H1 (cell line): Measurements from ENCODE around the gene ACVR1. TPM values are rescaled to one million over a fixed set of nuclear protein-coding genes. Genes with fewer than 3 reads are reported as not detected.
"Not testable (repeated sequence)": the region's sequence is repeated elsewhere in the genome, so short reads cannot be mapped to it uniquely, and the experiment has no call there.

Source experiments
- CTCF ChIA-PET: fragments of 300-600 bp; sonication (Branson Sonifier 250); formaldehyde crosslinking; loops from one replicate; lab custom pipeline; 2021; ENCODE audit not compliant: partially characterized antibody; lab: Charles Lee
- POLR2A ChIA-PET: fragments of 300-600 bp; sonication (Branson Sonifier 250); formaldehyde crosslinking; loops from one replicate; lab custom pipeline; 2021; ENCODE audit warnings: inconsistent platforms; ENCODE audit not compliant: partially characterized antibody; lab: Charles Lee
- DNase-seq, 2 experiments: peaks; one replicate each; pipeline versions ENCODE4 v3.0.0 to v3.0.0-alpha.2; 2010 to 2022; ENCODE audit warnings: low spot score in 2 of 2, low read depth in 1 of 2, mixed read lengths in 1 of 2
- FAIRE-seq: peaks from 2 replicates; lab custom pipeline; 2011; peaks lifted over from hg19 to GRCh38; lab: Jason Lieb, UNC
- H2AFZ ChIP-seq: 2 replicates; pipeline ENCODE4 v1.8.1; 2012; ENCODE audit warnings: low read length, inconsistent platforms
- H2AK5ac ChIP-seq: 2 replicates; pipeline ENCODE4 v1.6.1; 2013; ENCODE audit warnings: low read depth, low read length
- H2BK120ac ChIP-seq: replicated peaks from 2 replicates; pipeline ENCODE3; 2013; ENCODE audit warnings: low read depth, low read length, inconsistent platforms
- H2BK12ac ChIP-seq: 2 replicates; pipeline ENCODE4 v1.6.1; 2013; ENCODE audit warnings: low read depth, low read length
- H2BK15ac ChIP-seq: 2 replicates; pipeline ENCODE4 v1.6.1; 2013; ENCODE audit warnings: low read length
- H2BK20ac ChIP-seq: 2 replicates; pipeline ENCODE4 v1.6.1; 2013; ENCODE audit warnings: low read length
- H2BK5ac ChIP-seq: 2 replicates; pipeline ENCODE4 v1.6.1; 2013; ENCODE audit warnings: low read depth, low read length
- H3K14ac ChIP-seq: 2 replicates; pipeline ENCODE4 v1.6.1; 2013; ENCODE audit warnings: inconsistent platforms; ENCODE audit not compliant: insufficient read length
- H3K18ac ChIP-seq: 2 replicates; pipeline ENCODE4 v1.6.1; 2013; ENCODE audit warnings: low read length; ENCODE audit errors: extremely low read depth
- H3K23ac ChIP-seq: 2 replicates; pipeline ENCODE4 v1.6.1; 2013; ENCODE audit warnings: inconsistent platforms; ENCODE audit not compliant: insufficient read length
- H3K23me2 ChIP-seq: 2 replicates; pipeline ENCODE4 v1.6.1; 2013; ENCODE audit warnings: low read depth, low read length
- H3K27ac ChIP-seq: 2 replicates; pipeline ENCODE4 v1.6.1; 2011; ENCODE audit warnings: low read depth, low read length, inconsistent platforms
- H3K27me3 ChIP-seq, 4 experiments: replicated peaks in 1 of 4; 1 replicate in 1 of 4; 2 replicates in 3 of 4; pipeline versions ENCODE4 v1.6.1 to v1.8.1; 2011 to 2013; ENCODE audit warnings: low read length in 3 of 4, mild to moderate bottlenecking in 3 of 4, inconsistent platforms in 2 of 4, mixed read lengths in 2 of 4, moderate library complexity in 1 of 4; ENCODE audit not compliant: control insufficient read depth in 3 of 4, insufficient read depth in 3 of 4; ENCODE audit errors: extremely low read depth in 1 of 4
- H3K36me3 ChIP-seq, 4 experiments: 2 replicates each; pipeline versions ENCODE4 v1.6.1 to v1.8.1; 2011 to 2013; ENCODE audit warnings: mild to moderate bottlenecking in 4 of 4, low read length in 3 of 4, moderate library complexity in 2 of 4, control low read depth in 1 of 4, inconsistent platforms in 1 of 4; ENCODE audit not compliant: insufficient read depth in 4 of 4, control insufficient read depth in 2 of 4
- H3K4ac ChIP-seq: replicated peaks from 2 replicates; pipeline ENCODE3; 2013; ENCODE audit warnings: low read length, low read depth, mixed read lengths, inconsistent platforms; ENCODE audit not compliant: insufficient read length
- H3K4me1 ChIP-seq, 4 experiments: replicated peaks in 1 of 4; 1 replicate in 1 of 4; 2 replicates in 3 of 4; pipeline versions ENCODE4 v1.6.1 to v1.8.1; 2011 to 2013; ENCODE audit warnings: low read length in 3 of 4, inconsistent platforms in 2 of 4, mixed read lengths in 1 of 4; ENCODE audit not compliant: insufficient read depth in 4 of 4, control insufficient read depth in 3 of 4
- H3K4me2 ChIP-seq, 2 experiments: 2 replicates each; pipeline versions ENCODE4 v1.6.1 to v1.8.1; 2011 to 2013; ENCODE audit warnings: low read depth in 2 of 2, low read length in 2 of 2, control low read depth in 1 of 2, inconsistent platforms in 1 of 2, mild to moderate bottlenecking in 1 of 2; ENCODE audit not compliant: insufficient read depth in 1 of 2
- H3K4me3 ChIP-seq, 4 experiments: fragments of 200-600, 300-600 bp in 1 of 4; sonication (generic), shearing (Covaris generic), sonication (Bioruptor Twin) in 1 of 4; 2 replicates each; pipeline versions ENCODE4 v1.5.1 to v1.8.1; 2011 to 2016; ENCODE audit warnings: low read length in 4 of 4, low read depth in 3 of 4, control low read depth in 2 of 4, inconsistent platforms in 2 of 4, mild to moderate bottlenecking in 2 of 4, mixed read lengths in 1 of 4, moderate library complexity in 1 of 4; ENCODE audit not compliant: insufficient read depth in 2 of 4; ENCODE audit errors: extremely low read depth in 1 of 4
- H3K56ac ChIP-seq: replicated peaks from 2 replicates; pipeline ENCODE3; 2013; ENCODE audit warnings: low read depth, mild to moderate bottlenecking, mixed read lengths, low read length, inconsistent platforms; ENCODE audit not compliant: insufficient read length
- H3K79me1 ChIP-seq: 2 replicates; pipeline ENCODE4 v1.6.1; 2013; ENCODE audit warnings: low read depth, low read length, control low read depth
- H3K79me2 ChIP-seq, 2 experiments: 2 replicates each; pipeline versions ENCODE4 v1.6.1 to v1.8.1; 2012 to 2013; ENCODE audit warnings: low read length in 2 of 2, mild to moderate bottlenecking in 2 of 2, inconsistent platforms in 1 of 2; ENCODE audit not compliant: insufficient read depth in 2 of 2, control insufficient read depth in 1 of 2
- H3K9ac ChIP-seq, 4 experiments: replicated peaks in 1 of 4; 1 replicate in 1 of 4; 2 replicates in 3 of 4; pipeline versions ENCODE4 v1.6.1 to v1.8.1; 2011 to 2013; ENCODE audit warnings: low read depth in 3 of 4, low read length in 3 of 4, control low read depth in 2 of 4, mild to moderate bottlenecking in 2 of 4, moderate library complexity in 2 of 4, inconsistent platforms in 1 of 4; ENCODE audit errors: extremely low read depth in 1 of 4
- H3K9me3 ChIP-seq, 2 experiments: 2 replicates each; pipeline versions ENCODE4 v1.6.1 to v1.8.1; 2012 to 2013; ENCODE audit warnings: mild to moderate bottlenecking in 2 of 2, moderate library complexity in 2 of 2, control low read depth in 1 of 2, inconsistent platforms in 1 of 2, low read depth in 1 of 2, low read length in 1 of 2, mixed read lengths in 1 of 2; ENCODE audit not compliant: insufficient read depth in 2 of 2
- H4K20me1 ChIP-seq, 2 experiments: replicated peaks in 1 of 2; 2 replicates each; pipeline versions ENCODE3 to v1.8.1; 2011 to 2013; ENCODE audit warnings: inconsistent platforms in 2 of 2, low read length in 2 of 2, mild to moderate bottlenecking in 1 of 2; ENCODE audit not compliant: insufficient read depth in 2 of 2, control insufficient read depth in 1 of 2
- H4K5ac ChIP-seq: 2 replicates; pipeline ENCODE4 v1.6.1; 2013; ENCODE audit warnings: low read length, low read depth, mixed read lengths, inconsistent platforms; ENCODE audit not compliant: insufficient read length
- H4K8ac ChIP-seq: 2 replicates; pipeline ENCODE4 v1.8.0; 2013; ENCODE audit warnings: mild to moderate bottlenecking, moderate library complexity, low read length, inconsistent platforms; ENCODE audit not compliant: insufficient read depth; ENCODE audit errors: extremely low read depth
- H4K91ac ChIP-seq: replicated peaks from 2 replicates; pipeline ENCODE3; 2013; ENCODE audit warnings: low read length, mixed read lengths, inconsistent platforms; ENCODE audit not compliant: insufficient read length
- WGBS, 2 experiments: shearing (Covaris generic) in 1 of 2; methylation state at CpG; one replicate each; pipeline versions ENCODE4 v1.1.6 to v1.1.7; 2013 to 2015; ENCODE audit warnings: low lambda C conversion rate in 2 of 2, mixed read lengths in 2 of 2, inconsistent platforms in 1 of 2, low coverage in 1 of 2, missing lambda C conversion rate in 1 of 2; ENCODE audit not compliant: insufficient replicate concordance in 2 of 2, insufficient coverage in 1 of 2, insufficient read length in 1 of 2; ENCODE audit errors: extremely low coverage in 1 of 2, missing lambda C conversion rate in 1 of 2; 5-methylcytosine and 5-hydroxymethylcytosine counted together
- polyA plus RNA-seq, 7 experiments: library from polyadenylated mRNA; depleted of rRNA in 3 of 7; stranded (reverse) in 5 of 7; unstranded in 2 of 7; fragments of >200 nt in 5 of 7; fragments of 200-250 nt in 2 of 7; gene quantifications; 1 replicate in 5 of 7; 2 replicates in 1 of 7; 4 replicates in 1 of 7; pipeline versions ENCODE4 v1.2.1 to v1.2.3, GENCODE V29; 2011 to 2013; ENCODE audit warnings: missing spikeins in 2 of 7, mixed read lengths in 2 of 7
- total RNA-seq: library from RNA; stranded (reverse); fragmentation: NEBNext Ultra II Directional; extraction: Animal tissue kit (Norgen Biotek cat#: 25700); gene quantifications from 2 replicates; pipeline ENCODE4 v1.2.1, GENCODE V29; 2021

The ACVR1 gene
- total and polyA plus RNA-seq, 2 of the 8 experiments (the other 6 are each of a cell fraction or from before 2014, with no cell fraction given) = 8.5 to 17.7 TPM

DNA sequence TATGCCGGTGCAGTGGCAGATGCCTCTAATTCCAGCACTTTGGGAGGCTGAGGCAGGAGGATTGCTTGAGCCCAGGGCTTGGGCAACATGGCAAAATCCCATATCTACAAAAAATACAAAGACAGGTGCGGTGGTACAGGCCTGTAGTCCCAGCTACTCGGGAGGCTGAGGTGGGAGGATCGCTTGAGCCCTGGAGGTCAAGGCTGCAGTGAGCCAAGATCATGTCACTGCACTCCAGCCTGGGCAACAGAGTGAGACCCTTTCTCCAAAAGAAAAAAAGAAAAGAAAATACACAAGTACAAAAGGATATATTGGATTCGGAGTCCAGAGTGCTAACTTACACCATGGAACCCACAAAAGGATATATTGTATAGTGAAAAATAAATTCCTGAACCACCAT, 8.4 kb upstream of the ACVR1 start:
- POLR2A ChIA-PET, H2BK120ac ChIP-seq, H4K20me1 ChIP-seq, H3K23ac ChIP-seq, H2BK12ac ChIP-seq, H3K4ac ChIP-seq, H4K8ac ChIP-seq, H3K9ac ChIP-seq, FAIRE-seq, H2BK20ac ChIP-seq, DNase-seq, H3K9me3 ChIP-seq, H3K79me1 ChIP-seq, H3K56ac ChIP-seq, H2AK5ac ChIP-seq, H3K27ac ChIP-seq, H3K36me3 ChIP-seq, H3K14ac ChIP-seq, H3K18ac ChIP-seq, H2BK15ac ChIP-seq, H3K4me1 ChIP-seq, H4K91ac ChIP-seq, H2BK5ac ChIP-seq, H3K4me3 ChIP-seq, H4K5ac ChIP-seq, H3K79me2 ChIP-seq, H3K23me2 ChIP-seq, H3K27me3 ChIP-seq, H3K4me2 ChIP-seq, H2AFZ ChIP-seq: not testable (repeated sequence)
- 67% methylated on average over 3 of the region's 5 CpGs; no CpG with 5 or more reads in 1 of the 2 experiments for WGBS, 2 experiments
- CTCF ChIA-PET = interaction anchor here (1.2 to 1.9 kb wide), 2 partner anchors 17 to 19 kb away, joined by 3 to 5 read pairs; no protein-coding TSS in a partner anchor
